SK-N-MC (cell line): ENCODE results near the gene BEST4.

Experiments used
- EZH2 ChIP-seq: fragments of 200-600 bp; sonication (generic); IDR thresholded peaks from one replicate; pipeline ENCODE4 v1.6.1; 2017; ENCODE audit warnings: antibody characterized with exemption
- FOXP2 ChIP-seq: optimal IDR thresholded peaks from 2 replicates; pipeline ENCODE3; 2011; ENCODE audit warnings: mild to moderate bottlenecking, moderate library complexity; ENCODE audit not compliant: insufficient read depth; ENCODE audit errors: extremely low read length, control extremely low read depth
- POLR2AphosphoS5 ChIP-seq: IDR thresholded peaks from 2 replicates; pipeline ENCODE4 v1.6.1; 2012; ENCODE audit warnings: mild to moderate bottlenecking, low read depth, low read length, borderline replicate concordance

DNA sequence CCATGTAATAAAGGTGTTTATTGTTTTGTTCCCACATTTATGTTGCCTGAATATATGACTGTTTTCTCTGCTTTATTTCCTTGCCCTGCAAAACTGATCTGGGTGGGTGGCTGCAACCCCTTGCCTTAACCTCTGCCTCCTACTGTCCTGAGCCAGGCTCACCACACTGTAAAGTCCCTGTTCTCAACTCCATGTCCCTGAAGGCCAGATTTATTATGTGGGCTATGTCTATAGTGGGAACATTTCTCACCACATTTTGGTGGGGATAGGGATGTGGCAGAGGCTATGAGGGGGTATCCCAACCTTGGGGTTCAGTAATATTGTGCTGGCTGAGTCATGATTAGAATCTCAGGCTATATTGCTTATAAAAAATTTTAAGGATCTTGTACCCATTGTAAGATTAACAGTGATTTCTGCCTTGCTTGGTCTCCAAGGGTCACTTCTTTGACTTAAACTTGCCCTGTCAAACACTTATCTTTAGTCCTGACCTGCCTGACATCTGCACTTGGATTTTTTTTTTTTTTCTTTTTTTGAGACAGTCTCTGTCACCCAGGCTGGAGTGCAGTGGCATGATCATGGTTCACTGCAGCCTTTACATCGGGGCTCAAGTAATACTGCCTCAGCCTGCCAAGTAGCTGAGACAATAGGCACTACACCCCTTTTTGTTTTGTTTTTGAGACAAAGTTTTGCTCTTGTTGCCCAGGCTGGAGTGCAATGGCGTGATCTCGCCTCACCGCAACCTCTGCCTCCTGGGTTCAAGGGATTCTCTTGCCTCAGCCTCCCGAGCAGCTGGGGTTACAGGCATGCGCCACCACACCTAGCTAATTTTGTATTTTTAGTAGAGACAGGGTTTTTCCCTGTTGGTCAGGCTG, 9.0 kb downstream of the BEST4 start:
- TF ChIP-seq POLR2AphosphoS5, result no peak; the same call in 1 of the 2 replicates
- TF ChIP-seq EZH2, result no peak
- TF ChIP-seq FOXP2, result no peak
